Mammary epithelial cell (primary cell): Measurements from ENCODE around the gene CTNNB1.

ENCODE experiments used
- EZH2 ChIP-seq: IDR thresholded peaks from 2 replicates; pipeline ENCODE4 v1.6.1; 2012; ENCODE audit warnings: low read length, inconsistent platforms, borderline replicate concordance
- TF ChIP-seq, protein P1 (sequence below), 2 donors: IDR thresholded peaks in 1 of 2; conservative IDR thresholded peaks in 1 of 2; 2 replicates each; pipeline ENCODE4 v1.5.1; 2011 to 2012; ENCODE audit warnings: inconsistent platforms in 2 of 2, low read length in 2 of 2, mild to moderate bottlenecking in 2 of 2, control low read depth in 1 of 2, low read depth in 1 of 2; ENCODE audit not compliant: insufficient read depth in 1 of 2; ENCODE audit errors: extremely low read depth in 1 of 2

DNA sequence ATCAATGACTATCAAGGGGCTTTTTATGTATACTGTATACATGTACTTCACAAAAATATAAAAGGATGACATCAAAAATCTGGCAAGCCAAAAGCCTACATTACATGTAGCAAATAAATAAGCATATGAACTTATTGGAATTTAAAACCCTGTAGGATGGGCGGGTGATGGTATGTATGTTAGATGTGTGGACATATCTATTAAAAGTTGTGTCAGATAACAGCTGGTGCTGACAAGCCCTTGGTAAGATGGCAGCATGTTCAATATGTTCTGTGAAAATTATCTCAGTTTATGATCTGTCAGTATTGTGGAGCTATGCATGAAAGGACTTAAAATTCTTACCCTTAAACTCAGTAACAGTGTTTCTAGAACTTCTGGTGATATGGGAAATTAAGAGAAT is 20.1 kb downstream of the CTNNB1 start:
- TF ChIP-seq, protein P1, sequence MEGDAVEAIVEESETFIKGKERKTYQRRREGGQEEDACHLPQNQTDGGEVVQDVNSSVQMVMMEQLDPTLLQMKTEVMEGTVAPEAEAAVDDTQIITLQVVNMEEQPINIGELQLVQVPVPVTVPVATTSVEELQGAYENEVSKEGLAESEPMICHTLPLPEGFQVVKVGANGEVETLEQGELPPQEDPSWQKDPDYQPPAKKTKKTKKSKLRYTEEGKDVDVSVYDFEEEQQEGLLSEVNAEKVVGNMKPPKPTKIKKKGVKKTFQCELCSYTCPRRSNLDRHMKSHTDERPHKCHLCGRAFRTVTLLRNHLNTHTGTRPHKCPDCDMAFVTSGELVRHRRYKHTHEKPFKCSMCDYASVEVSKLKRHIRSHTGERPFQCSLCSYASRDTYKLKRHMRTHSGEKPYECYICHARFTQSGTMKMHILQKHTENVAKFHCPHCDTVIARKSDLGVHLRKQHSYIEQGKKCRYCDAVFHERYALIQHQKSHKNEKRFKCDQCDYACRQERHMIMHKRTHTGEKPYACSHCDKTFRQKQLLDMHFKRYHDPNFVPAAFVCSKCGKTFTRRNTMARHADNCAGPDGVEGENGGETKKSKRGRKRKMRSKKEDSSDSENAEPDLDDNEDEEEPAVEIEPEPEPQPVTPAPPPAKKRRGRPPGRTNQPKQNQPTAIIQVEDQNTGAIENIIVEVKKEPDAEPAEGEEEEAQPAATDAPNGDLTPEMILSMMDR (conservative IDR thresholded peaks at IDR 0.05 in 1 of 2, IDR thresholded peaks at IDR 0.05 in 1 of 2; ENCODE audit: extremely low read depth in 1 of 2, insufficient read depth in 1 of 2, low read depth in 1 of 2, low read length in 2 of 2): no peak
- no peak for TF ChIP-seq EZH2
